ENCODE data around the gene SP140.
A peak's percentile ranks its signal among the peaks of the same experiment; 100 is the strongest.

Gene SP140

GRCh38 chr2:230329946-230330605 is 104.5 kb downstream of the SP140 start:
- Histone ChIP-seq H3K79me1 (ENCODE audit: low read length) (peaks cover 2% of the 10 kb centered on the region), H3K27ac (ENCODE audit: low read depth, low read length) (no peak overlapping the region), H4K8ac (ENCODE audit: low read depth, low read length) (no peak overlapping the region), H2AK5ac (ENCODE audit: low read length) (no peak overlapping the region), H2AFZ (ENCODE audit: insufficient read depth, low read length, poor library complexity) (no peak overlapping the region), H3K18ac (ENCODE audit: low read length) (no peak overlapping the region), H2BK12ac (ENCODE audit: low read length) (no peak overlapping the region), H3K23ac (ENCODE audit: low read length) (no peak overlapping the region), H3K27me3 (ENCODE audit: insufficient read depth, low read length) (no peaks in the 10 kb centered on the region), H3K9ac (ENCODE audit: low read length) (no peak overlapping the region), H4K12ac (ENCODE audit: low read depth, low read length) (no peak overlapping the region), H3K4me1 (ENCODE audit: control insufficient read depth in 1 of 2, insufficient read depth in 2 of 2, low read length in 2 of 2) (peaks cover 3 to 7% of the 10 kb centered on the region in 2 experiments), H3K4me2 (ENCODE audit: low read length) (no peak overlapping the region), H2BK120ac (ENCODE audit: insufficient read depth, low read length, poor library complexity) (peak overlapping the region; percentile 43), H3K36me3 (ENCODE audit: control insufficient read depth in 1 of 2, insufficient read depth in 2 of 2, low read length in 2 of 2) (no peaks in the 10 kb centered on the region), H3K14ac (ENCODE audit: low read length) (no peak overlapping the region), H3K4me3 (ENCODE audit: low read depth, low read length) (no peak overlapping the region), H3K9me3 (ENCODE audit: insufficient read depth, low read depth, low read length) (no peaks in the 10 kb centered on the region), H3K4ac (ENCODE audit: low read depth, low read length) (no peak overlapping the region), H2BK5ac (ENCODE audit: low read depth, low read length, poor library complexity) (no peak overlapping the region), H4K91ac (ENCODE audit: low read depth, low read length) (peak overlapping the region; percentile 14), H3K79me2 (ENCODE audit: control insufficient read depth, insufficient read depth, low read length, poor library complexity) (no peaks in the 10 kb centered on the region)
- WGBS (ENCODE audit: extremely low coverage, insufficient coverage, insufficient read length) = no CpG with 5 or more reads among the region's 7 CpGs
- no peak for DNase-seq

- Histone ChIP-seq H3K79me2 (ENCODE audit: control insufficient read depth, insufficient read depth, low read length, poor library complexity) (no peaks in the 10 kb centered on the region), H3K4me2 (ENCODE audit: low read length) (no peak overlapping the region), H3K79me1 (ENCODE audit: low read length) (peaks cover 2% of the 10 kb centered on the region), H3K27ac (ENCODE audit: low read depth, low read length) (no peak overlapping the region), H3K18ac (ENCODE audit: low read length) (no peak overlapping the region), H3K4me3 (ENCODE audit: low read depth, low read length) (no peak overlapping the region), H3K9me3 (ENCODE audit: insufficient read depth, low read depth, low read length) (no peaks in the 10 kb centered on the region), H3K27me3 (ENCODE audit: insufficient read depth, low read length) (no peaks in the 10 kb centered on the region), H3K4ac (ENCODE audit: low read depth, low read length) (no peak overlapping the region), H2AFZ (ENCODE audit: insufficient read depth, low read length, poor library complexity) (no peak overlapping the region), H3K9ac (ENCODE audit: low read length) (no peak overlapping the region), H3K23ac (ENCODE audit: low read length) (no peak overlapping the region), H4K8ac (ENCODE audit: low read depth, low read length) (no peak overlapping the region), H3K14ac (ENCODE audit: low read length) (no peak overlapping the region), H4K91ac (ENCODE audit: low read depth, low read length) (no peak overlapping the region), H2BK120ac (ENCODE audit: insufficient read depth, low read length, poor library complexity) (no peak overlapping the region), H3K36me3 (ENCODE audit: control insufficient read depth in 1 of 2, insufficient read depth in 2 of 2, low read length in 2 of 2) (no peaks in the 10 kb centered on the region), H2BK12ac (ENCODE audit: low read length) (no peak overlapping the region), H2AK5ac (ENCODE audit: low read length) (no peak overlapping the region), H3K4me1 (ENCODE audit: control insufficient read depth in 1 of 2, insufficient read depth in 2 of 2, low read length in 2 of 2) (peaks cover 3 to 7% of the 10 kb centered on the region in 2 experiments), H4K12ac (ENCODE audit: low read depth, low read length) (no peak overlapping the region), H2BK5ac (ENCODE audit: low read depth, low read length, poor library complexity) (no peak overlapping the region)
- WGBS (ENCODE audit: extremely low coverage, insufficient coverage, insufficient read length) = no CpG with 5 or more reads among the region's 7 CpGs
- peak; percentile 56 to 72 for DNase-seq
Observed at GRCh38 chr2:230330725-230331124, 105.2 kb downstream of the SP140 start.

DNA sequence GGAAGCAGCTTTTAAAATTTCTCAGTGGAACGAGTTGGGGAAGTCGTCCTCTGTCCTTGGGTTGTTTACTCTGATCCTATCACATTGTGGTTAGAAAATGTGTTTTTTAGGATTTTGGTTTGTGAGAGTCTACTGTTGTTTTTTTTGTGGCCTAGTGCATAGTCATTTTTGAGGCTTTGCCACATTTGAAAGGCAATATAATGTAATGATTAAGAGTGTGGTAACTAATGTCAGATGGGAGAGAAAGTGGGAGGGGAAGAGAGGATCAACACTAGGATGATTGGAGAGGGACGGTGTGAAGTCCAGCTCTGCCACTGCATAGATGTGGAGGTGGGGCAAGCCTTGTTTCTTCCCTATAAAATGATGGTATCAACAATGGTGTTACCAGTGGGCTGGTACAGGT is 109.9 kb downstream of the SP140 start:
- DNase-seq = no peak
- Histone ChIP-seq H3K79me2 (ENCODE audit: control insufficient read depth, insufficient read depth, low read length, poor library complexity) (no peaks in the 10 kb centered on the region), H2BK5ac (ENCODE audit: low read depth, low read length, poor library complexity) (no peak overlapping the region), H3K23ac (ENCODE audit: low read length) (no peak overlapping the region), H4K12ac (ENCODE audit: low read depth, low read length) (no peak overlapping the region), H3K4me3 (ENCODE audit: low read depth, low read length) (no peak overlapping the region), H2AFZ (ENCODE audit: insufficient read depth, low read length, poor library complexity) (no peak overlapping the region), H3K4ac (ENCODE audit: low read depth, low read length) (no peak overlapping the region), H3K4me2 (ENCODE audit: low read length) (no peak overlapping the region), H3K9ac (ENCODE audit: low read length) (no peak overlapping the region), H3K27ac (ENCODE audit: low read depth, low read length) (no peak overlapping the region), H4K91ac (ENCODE audit: low read depth, low read length) (no peak overlapping the region), H3K27me3 (ENCODE audit: insufficient read depth, low read length) (no peaks in the 10 kb centered on the region), H3K18ac (ENCODE audit: low read length) (no peak overlapping the region), H3K9me3 (ENCODE audit: insufficient read depth, low read depth, low read length) (no peaks in the 10 kb centered on the region), H3K4me1 (ENCODE audit: control insufficient read depth in 1 of 2, insufficient read depth in 2 of 2, low read length in 2 of 2) (no peaks in the 10 kb centered on the region), H3K79me1 (ENCODE audit: low read length) (no peaks in the 10 kb centered on the region), H2BK120ac (ENCODE audit: insufficient read depth, low read length, poor library complexity) (no peak overlapping the region), H2AK5ac (ENCODE audit: low read length) (no peak overlapping the region), H3K36me3 (ENCODE audit: control insufficient read depth in 1 of 2, insufficient read depth in 2 of 2, low read length in 2 of 2) (no peaks in the 10 kb centered on the region), H4K8ac (ENCODE audit: low read depth, low read length) (no peak overlapping the region), H3K14ac (ENCODE audit: low read length) (no peak overlapping the region), H2BK12ac (ENCODE audit: low read length) (no peak overlapping the region)
- no CpG with 5 or more reads among the region's 3 CpGs for WGBS (ENCODE audit: extremely low coverage, insufficient coverage, insufficient read length)

DNA sequence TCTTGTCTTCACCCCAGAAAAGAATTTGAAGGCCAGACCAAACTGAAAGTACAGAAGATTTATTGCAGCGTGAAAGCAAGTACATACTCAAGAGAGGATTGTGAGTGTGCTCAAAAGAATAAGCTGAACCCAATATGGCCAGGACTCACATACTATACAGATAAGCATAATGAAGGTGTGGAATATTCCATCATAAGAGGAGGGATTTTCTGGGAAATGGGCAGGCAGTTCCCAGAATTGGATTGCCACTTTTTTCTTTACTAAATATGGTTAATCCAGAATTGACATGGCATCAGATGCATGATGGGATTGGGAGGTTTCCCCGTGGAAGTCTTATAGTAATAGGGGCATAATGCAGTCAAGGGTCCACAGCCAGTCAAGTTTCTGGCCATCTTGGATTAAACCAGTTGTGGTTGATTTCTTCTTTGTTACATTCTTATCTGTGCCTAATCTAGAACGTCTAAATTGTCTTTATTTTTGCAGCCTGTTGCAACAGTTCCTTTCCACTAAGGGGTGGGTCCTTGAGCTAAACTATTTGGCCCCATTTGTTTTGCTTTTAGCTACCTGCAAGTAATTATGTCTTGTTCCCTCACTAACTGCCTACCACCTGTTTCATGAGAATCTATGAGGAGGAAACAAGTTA is 110.4 kb downstream of the SP140 start:
- Histone ChIP-seq H3K4me1 (ENCODE audit: control insufficient read depth in 1 of 2, insufficient read depth in 2 of 2, low read length in 2 of 2) (no peaks in the 10 kb centered on the region), H3K14ac (ENCODE audit: low read length) (no peak overlapping the region), H3K79me2 (ENCODE audit: control insufficient read depth, insufficient read depth, low read length, poor library complexity) (no peaks in the 10 kb centered on the region), H2AK5ac (ENCODE audit: low read length) (no peak overlapping the region), H4K8ac (ENCODE audit: low read depth, low read length) (no peak overlapping the region), H3K4ac (ENCODE audit: low read depth, low read length) (no peak overlapping the region), H3K9ac (ENCODE audit: low read length) (no peak overlapping the region), H3K36me3 (ENCODE audit: control insufficient read depth in 1 of 2, insufficient read depth in 2 of 2, low read length in 2 of 2) (no peaks in the 10 kb centered on the region), H4K91ac (ENCODE audit: low read depth, low read length) (no peak overlapping the region), H3K79me1 (ENCODE audit: low read length) (no peaks in the 10 kb centered on the region), H3K4me2 (ENCODE audit: low read length) (no peak overlapping the region), H3K18ac (ENCODE audit: low read length) (no peak overlapping the region), H2BK12ac (ENCODE audit: low read length) (no peak overlapping the region), H3K9me3 (ENCODE audit: insufficient read depth, low read depth, low read length) (no peaks in the 10 kb centered on the region), H3K4me3 (ENCODE audit: low read depth, low read length) (no peak overlapping the region), H2BK5ac (ENCODE audit: low read depth, low read length, poor library complexity) (no peak overlapping the region), H4K12ac (ENCODE audit: low read depth, low read length) (no peak overlapping the region), H3K23ac (ENCODE audit: low read length) (no peak overlapping the region), H3K27me3 (ENCODE audit: insufficient read depth, low read length) (no peaks in the 10 kb centered on the region), H2AFZ (ENCODE audit: insufficient read depth, low read length, poor library complexity) (no peak overlapping the region), H2BK120ac (ENCODE audit: insufficient read depth, low read length, poor library complexity) (no peak overlapping the region), H3K27ac (ENCODE audit: low read depth, low read length) (no peak overlapping the region)
- no peak for DNase-seq
- WGBS (ENCODE audit: extremely low coverage, insufficient coverage, insufficient read length) = no CpG with 5 or more reads among the region's 3 CpGs

All from trophoblast cell (in vitro differentiated cells and primary cell).